ENCODE measurements around the gene TAF11. TPM values are rescaled to one million over a fixed set of nuclear protein-coding genes. Genes with fewer than 3 reads are reported as not detected.
"Not testable (repeated sequence)": the region's sequence is repeated elsewhere in the genome, so short reads cannot be mapped to it uniquely, and the experiment has no call there.

TAF11 gene
- total RNA-seq, 6 donors from 2014 or later = 15.4 to 35.6 (median 19.3) TPM

- Histone ChIP-seq H3K4me3 (no peak overlapping the region), H3K36me3 (no peaks in the 10 kb centered on the region), H3K27ac (no peak overlapping the region), H3K4me1 (peaks cover 0 to 32% (median 4%) of the 10 kb centered on the region in 4 donors), H3K9me3 (no peaks in the 10 kb centered on the region), H3K27me3 (no peaks in the 10 kb centered on the region)
- DNase-seq (peak in 1 of 2 donors; percentile 22), ATAC-seq (ENCODE audit: low FRiP score in 2 of 2) (peak; percentile 49 to 59)
- WGBS, 2 donors = 76 to 98% methylated on average over 5 of the region's 5 CpGs
- no peak for TF ChIP-seq POLR2A (IDR thresholded peaks at IDR 0.05)
- TF ChIP-seq, protein P1, sequence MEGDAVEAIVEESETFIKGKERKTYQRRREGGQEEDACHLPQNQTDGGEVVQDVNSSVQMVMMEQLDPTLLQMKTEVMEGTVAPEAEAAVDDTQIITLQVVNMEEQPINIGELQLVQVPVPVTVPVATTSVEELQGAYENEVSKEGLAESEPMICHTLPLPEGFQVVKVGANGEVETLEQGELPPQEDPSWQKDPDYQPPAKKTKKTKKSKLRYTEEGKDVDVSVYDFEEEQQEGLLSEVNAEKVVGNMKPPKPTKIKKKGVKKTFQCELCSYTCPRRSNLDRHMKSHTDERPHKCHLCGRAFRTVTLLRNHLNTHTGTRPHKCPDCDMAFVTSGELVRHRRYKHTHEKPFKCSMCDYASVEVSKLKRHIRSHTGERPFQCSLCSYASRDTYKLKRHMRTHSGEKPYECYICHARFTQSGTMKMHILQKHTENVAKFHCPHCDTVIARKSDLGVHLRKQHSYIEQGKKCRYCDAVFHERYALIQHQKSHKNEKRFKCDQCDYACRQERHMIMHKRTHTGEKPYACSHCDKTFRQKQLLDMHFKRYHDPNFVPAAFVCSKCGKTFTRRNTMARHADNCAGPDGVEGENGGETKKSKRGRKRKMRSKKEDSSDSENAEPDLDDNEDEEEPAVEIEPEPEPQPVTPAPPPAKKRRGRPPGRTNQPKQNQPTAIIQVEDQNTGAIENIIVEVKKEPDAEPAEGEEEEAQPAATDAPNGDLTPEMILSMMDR (IDR thresholded peaks at IDR 0.05) = no peak
- TF ChIP-seq EP300 (IDR thresholded peaks at IDR 0.05) = no peak
- TF ChIP-seq POLR2AphosphoS5 (IDR thresholded peaks at IDR 0.05) = no peak
Measured at GRCh38 chr6:34904990-34905613, 17.3 kb upstream of the TAF11 start.

DNA sequence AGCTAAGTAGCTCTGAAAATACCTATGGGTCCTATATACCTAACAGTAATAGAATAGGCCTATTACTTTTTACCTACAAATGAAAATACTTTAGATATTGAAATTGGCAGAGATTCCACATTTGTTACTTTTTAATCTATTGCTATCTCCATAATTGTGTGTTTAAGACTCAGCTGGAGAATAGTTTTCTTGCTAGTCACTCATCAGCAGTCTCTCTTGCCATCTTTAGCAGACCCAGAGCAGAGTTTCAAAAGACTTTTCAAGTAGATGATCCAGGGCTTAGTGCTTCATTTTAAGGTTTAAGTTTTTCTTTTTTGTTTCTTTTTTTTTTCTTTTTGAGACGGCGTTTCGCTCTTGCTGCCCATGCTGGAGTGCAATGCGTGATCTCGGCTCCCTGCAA is 14.1 kb upstream of the TAF11 start:
- Histone ChIP-seq H3K9me3 (no peaks in the 10 kb centered on the region), H3K4me1 (peaks cover 0 to 20% (median 1%) of the 10 kb centered on the region in 4 donors), H3K4me3 (no peak overlapping the region), H3K27ac (no peak overlapping the region), H3K36me3 (no peaks in the 10 kb centered on the region), H3K27me3 (no peaks in the 10 kb centered on the region)
- DNase-seq (no peak), ATAC-seq (ENCODE audit: low FRiP score in 2 of 2) (no peak)
- TF ChIP-seq, protein P1 (IDR thresholded peaks at IDR 0.05) = no peak
- TF ChIP-seq POLR2AphosphoS5 (IDR thresholded peaks at IDR 0.05) (no peak), EP300 (IDR thresholded peaks at IDR 0.05) (no peak), POLR2A (IDR thresholded peaks at IDR 0.05) (no peak)
- WGBS, 2 donors = 91 to 94% methylated on average over 5 of the region's 5 CpGs

DNA sequence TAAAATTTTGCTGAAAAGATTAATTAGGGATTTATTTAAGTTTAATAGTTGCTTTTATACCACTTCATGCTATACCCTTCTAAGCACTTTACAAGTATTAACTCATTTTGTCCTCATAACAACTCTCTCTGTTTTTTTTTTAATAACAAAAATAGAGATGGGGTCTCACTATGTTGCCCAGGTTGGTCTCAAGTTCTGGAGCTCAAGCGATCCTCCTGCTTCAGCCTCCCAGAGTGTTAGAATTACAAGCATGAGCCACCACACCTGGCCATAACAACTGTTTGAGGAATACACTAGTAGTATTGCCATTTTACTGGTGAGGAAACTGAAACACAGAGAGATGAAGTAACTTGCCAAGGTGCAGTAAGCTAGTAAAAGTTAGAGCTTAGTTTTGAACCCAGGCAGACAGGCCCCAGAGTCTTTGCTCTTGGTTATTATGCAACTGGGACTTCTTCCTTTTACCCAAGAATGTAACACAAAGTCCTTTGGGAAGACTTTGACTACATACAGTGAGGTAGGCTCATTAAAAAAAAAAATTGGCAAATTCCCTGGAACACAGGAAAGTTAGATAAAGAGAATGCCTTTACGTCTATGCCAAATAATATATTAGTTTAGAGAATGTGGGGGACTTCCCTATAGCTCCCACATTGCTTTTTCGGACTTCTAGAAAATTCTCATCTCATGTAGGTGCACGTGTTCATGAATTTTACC is 12.6 kb upstream of the TAF11 start:
- no peak for TF ChIP-seq POLR2A (IDR thresholded peaks at IDR 0.05)
- H3K9me3 ChIP-seq = no peaks in the 10 kb centered on the region
- ATAC-seq (ENCODE audit: low FRiP score in 2 of 2) (no peak), DNase-seq (no peak)
- H3K4me1 ChIP-seq = peaks cover 0 to 19% (median 1%) of the 10 kb centered on the region in 4 donors
- H3K36me3 ChIP-seq = no peaks in the 10 kb centered on the region
- 72 to 80% methylated on average over 4 of the region's 4 CpGs for WGBS, 2 donors
- H3K27me3 ChIP-seq = no peaks in the 10 kb centered on the region
- H3K27ac ChIP-seq = no peak overlapping the region
- H3K4me3 ChIP-seq = no peak overlapping the region

DNA sequence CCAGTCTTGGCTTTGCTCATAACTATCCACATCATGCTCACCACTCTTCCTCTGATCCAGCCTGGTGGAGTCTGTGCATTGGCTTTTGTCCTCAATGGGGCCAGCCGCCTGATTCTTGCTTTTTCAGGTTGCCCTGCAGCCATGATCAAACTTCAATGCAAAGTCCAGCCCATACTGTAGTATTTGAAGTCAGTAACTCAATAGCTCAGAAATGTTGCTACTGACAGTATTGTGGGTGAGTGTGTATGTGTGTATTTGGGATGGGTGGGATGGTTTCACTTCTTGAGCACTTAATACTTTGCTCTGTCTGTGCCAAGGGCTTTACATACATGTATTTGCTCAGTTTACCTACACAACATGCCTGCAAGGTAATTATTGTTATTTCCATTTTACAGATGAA is 11.9 kb upstream of the TAF11 start:
- not testable (repeated sequence) for H3K36me3 ChIP-seq; ATAC-seq (ENCODE audit: low FRiP score in 2 of 2); H3K4me3 ChIP-seq; H3K9me3 ChIP-seq; H3K27ac ChIP-seq; H3K27me3 ChIP-seq; DNase-seq
- H3K4me1 ChIP-seq = peaks cover 0 to 19% (median 1%) of the 10 kb centered on the region in 4 donors
- WGBS, 2 donors = 89 to 100% methylated on average over 1 of the region's 1 CpG

- no peaks in the 10 kb centered on the region for H3K9me3 ChIP-seq
- no peak overlapping the region for H3K27ac ChIP-seq
- TF ChIP-seq, protein P1 (IDR thresholded peaks at IDR 0.05) = no peak
- TF ChIP-seq POLR2AphosphoS5 (IDR thresholded peaks at IDR 0.05) (no peak), EP300 (IDR thresholded peaks at IDR 0.05) (no peak), POLR2A (IDR thresholded peaks at IDR 0.05) (no peak)
- no peaks in the 10 kb centered on the region for H3K36me3 ChIP-seq
- no peaks in the 10 kb centered on the region for H3K27me3 ChIP-seq
- 80% methylated on average over 1 of the region's 1 CpG for WGBS, 2 donors
- DNase-seq (no peak), ATAC-seq (ENCODE audit: low FRiP score in 2 of 2) (no peak)
- no peak overlapping the region for H3K4me3 ChIP-seq
- peaks cover 0 to 17% (median 1%) of the 10 kb centered on the region in 4 donors for H3K4me1 ChIP-seq
Measured at GRCh38 chr6:34897716-34898115, 9.9 kb upstream of the TAF11 start.

All from upper lobe of left lung (tissue), 6 donors.